Lung (tissue), 12 donors: ENCODE results near the gene PDLIM1. TPM values are rescaled to one million over a fixed set of nuclear protein-coding genes. Genes with fewer than 3 reads are reported as not detected.

Experiments used
- ATAC-seq: fragments of 200-7000 bp; cut with Tn5 transposase; one replicate; pipeline ENCODE4 v1.9.1; 2020; ENCODE audit warnings: moderate number of reproducible peaks; ENCODE audit not compliant: insufficient read depth, low FRiP score
- DNase-seq, 3 donors: peaks; one replicate each; pipeline ENCODE4 v3.0.0-alpha.2; 2013 to 2017
- H3K27ac ChIP-seq, 2 donors: one replicate each; pipeline ENCODE4 v1.5.1; 2013; ENCODE audit warnings: mild to moderate bottlenecking in 2 of 2, moderate library complexity in 2 of 2, control low read depth in 1 of 2, inconsistent platforms in 1 of 2, low read depth in 1 of 2, low read length in 1 of 2
- H3K27me3 ChIP-seq, 3 donors: one replicate each; pipeline ENCODE4 v1.5.1; 2013; ENCODE audit warnings: low read length in 2 of 3; ENCODE audit not compliant: control insufficient read depth in 3 of 3, insufficient read depth in 3 of 3
- H3K36me3 ChIP-seq, 4 donors: one replicate each; pipeline ENCODE4 v1.5.1; 2013; ENCODE audit warnings: low read length in 4 of 4, mild to moderate bottlenecking in 1 of 4, moderate library complexity in 1 of 4; ENCODE audit not compliant: control insufficient read depth in 4 of 4, insufficient read depth in 4 of 4
- H3K4me1 ChIP-seq, 5 donors: one replicate each; pipeline ENCODE4 v1.5.1; 2013; ENCODE audit warnings: low read length in 5 of 5, mild to moderate bottlenecking in 2 of 5, moderate library complexity in 1 of 5; ENCODE audit not compliant: control insufficient read depth in 5 of 5, insufficient read depth in 5 of 5
- H3K4me3 ChIP-seq: one replicate; pipeline ENCODE4 v1.5.1; 2013; ENCODE audit warnings: mild to moderate bottlenecking, control low read depth, moderate library complexity
- H3K9ac ChIP-seq, 2 donors: one replicate each; pipeline ENCODE4 v1.5.1; 2013; ENCODE audit warnings: low read length in 2 of 2, control low read depth in 1 of 2; ENCODE audit not compliant: insufficient read depth in 1 of 2
- H3K9me3 ChIP-seq, 4 donors: one replicate each; pipeline ENCODE4 v1.5.1; 2013; ENCODE audit warnings: low read length in 3 of 4, mild to moderate bottlenecking in 1 of 4, moderate library complexity in 1 of 4; ENCODE audit not compliant: control insufficient read depth in 4 of 4, insufficient read depth in 3 of 4
- CTCF ChIP-seq: IDR thresholded peaks from 2 replicates; pipeline ENCODE4 v1.5.1; 2012; ENCODE audit warnings: mild to moderate bottlenecking; ENCODE audit errors: control extremely low read depth, extremely low read depth
- WGBS, 2 donors: extraction: QIAGEN DNeasy Blood & Tissue Kit; methylation state at CpG; one replicate each; pipeline ENCODE4 v1.1.7; 2013; 5-methylcytosine and 5-hydroxymethylcytosine counted together
- polyA plus RNA-seq, 2 donors: library from polyadenylated mRNA; stranded (reverse); fragments of 200-250 nt; gene quantifications; one replicate each; pipeline ENCODE4 v1.2.1, GENCODE V29; 2013
- total RNA-seq, 2 donors: library from RNA; depleted of rRNA in 1 of 2; stranded (reverse); fragments of >200 nt in 1 of 2; gene quantifications; one replicate each; pipeline ENCODE4 v1.2.1, GENCODE V29; 2014 to 2021
- donor health status: control.
- donor health status: control.
- donor health status: Bipolar disorder and iron deficiency.
- donor health status: healthy.
- donor health status: DM: yes; HTN: yes; CAD: no.

PDLIM1 gene
- total and polyA plus RNA-seq, 4 donors = 61.4 to 243 (median 178) TPM

DNA sequence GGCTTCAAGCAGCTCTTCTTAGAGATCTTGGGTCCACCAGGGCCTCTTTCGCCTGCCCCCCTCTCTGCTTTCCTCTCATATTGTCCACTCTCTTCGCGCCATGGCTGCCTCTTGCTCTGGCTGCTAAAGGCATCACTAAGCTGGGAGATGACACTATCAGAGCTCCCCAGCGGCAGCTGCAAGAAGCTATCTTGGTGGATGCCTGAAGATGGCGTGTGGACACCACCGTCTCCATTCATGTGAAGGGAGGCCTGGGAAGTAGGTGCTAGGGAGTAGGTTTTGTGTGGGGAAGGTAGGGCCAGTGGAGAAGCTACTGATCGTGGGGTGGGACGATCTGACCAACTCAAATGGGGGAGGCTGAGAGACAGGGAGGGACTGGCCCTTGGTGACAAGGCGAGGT is 45.9 kb upstream of the PDLIM1 start:
- Histone ChIP-seq H3K27me3 (no peaks in the 10 kb centered on the region), H3K9ac (no peak overlapping the region), H3K27ac (peak overlapping the region in 1 of 2 donors; percentile 94), H3K4me1 (peaks cover 0 to 20% (median 2%) of the 10 kb centered on the region in 5 donors), H3K4me3 (no peak overlapping the region), H3K36me3 (peaks cover 3 to 22% (median 5%) of the 10 kb centered on the region in 4 donors), H3K9me3 (no peaks in the 10 kb centered on the region)
- WGBS, 2 donors = 96 to 98% methylated on average over 9 of the region's 9 CpGs
- TF ChIP-seq CTCF = no peak
- DNase-seq (no peak), ATAC-seq (no peak)

- DNase-seq (no peak), ATAC-seq (no peak)
- H3K4me1 ChIP-seq = peaks cover 0 to 22% (median 2%) of the 10 kb centered on the region in 5 donors
- TF ChIP-seq CTCF = no peak
- H3K9me3 ChIP-seq = no peaks in the 10 kb centered on the region
- no peaks in the 10 kb centered on the region for H3K27me3 ChIP-seq
- 95 to 97% methylated on average over 19 of the region's 19 CpGs for WGBS, 2 donors
- peaks cover 3 to 17% (median 5%) of the 10 kb centered on the region in 4 donors for H3K36me3 ChIP-seq
- H3K9ac ChIP-seq = no peak overlapping the region
- H3K27ac ChIP-seq = peak overlapping the region; percentile 39 to 94
- H3K4me3 ChIP-seq = no peak overlapping the region
These were observed 45.3 kb upstream of the PDLIM1 start for GRCh38 chr10:95335933-95336699.

- ATAC-seq = no peak
- no peak overlapping the region for H3K4me3 ChIP-seq
- no peaks in the 10 kb centered on the region for H3K27me3 ChIP-seq
- peak overlapping the region; percentile 78 to 94 for H3K27ac ChIP-seq
- peaks cover 3 to 17% (median 5%) of the 10 kb centered on the region in 4 donors for H3K36me3 ChIP-seq
- DNase-seq = no peak
- 76 to 83% methylated on average over 3 of the region's 3 CpGs for WGBS, 2 donors
- TF ChIP-seq CTCF = no peak
- peaks cover 0 to 24% (median 2%) of the 10 kb centered on the region in 5 donors for H3K4me1 ChIP-seq
- H3K9me3 ChIP-seq = no peaks in the 10 kb centered on the region
- H3K9ac ChIP-seq = no peak overlapping the region
These were observed 44.0 kb upstream of the PDLIM1 start for GRCh38 chr10:95334805-95335144.
